ENCODE measurements around the gene LRRN2.

- no peak for TF ChIP-seq CTCF (IDR thresholded peaks at IDR 0.05)
- TF ChIP-seq POLR2A (IDR thresholded peaks at IDR 0.05), result no peak
These were observed 104.7 kb downstream of the LRRN2 start for GRCh38 chr1:204580862-204581261.

Data from lower leg skin (tissue), 3 donors.